Natural killer cell (primary cell): ENCODE data around the gene MED27. TPM values are rescaled to one million over a fixed set of nuclear protein-coding genes. Genes with fewer than 3 reads are reported as not detected.

ENCODE experiments used
- ATAC-seq, 3 donors: fragments of 150-1000 bp in 2 of 3; fragments of 200-7000 bp in 1 of 3; cut with Tn5 transposase; 1 replicate in 1 of 3; 2 replicates in 2 of 3; pipeline ENCODE4 v1.10.0; 2021; ENCODE audit warnings: mild to moderate bottlenecking in 2 of 3, moderate library complexity in 2 of 3
- DNase-seq, 2 donors: peaks; one replicate each; pipeline versions ENCODE4 v3.0.0 to v3.0.0-alpha.2; 2013 to 2021; ENCODE audit warnings: mixed read lengths in 1 of 2
- H3K27ac ChIP-seq: one replicate; pipeline ENCODE4 v1.5.1; 2013; ENCODE audit warnings: mild to moderate bottlenecking, low read length
- H3K27me3 ChIP-seq: one replicate; pipeline ENCODE4 v1.6.1; 2013; ENCODE audit warnings: low read length; ENCODE audit not compliant: control insufficient read depth, insufficient read depth
- H3K36me3 ChIP-seq: one replicate; pipeline ENCODE4 v1.6.1; 2013; ENCODE audit warnings: low read length; ENCODE audit not compliant: control insufficient read depth, insufficient read depth
- H3K4me1 ChIP-seq: one replicate; pipeline ENCODE4 v1.6.1; 2013; ENCODE audit warnings: low read length; ENCODE audit not compliant: control insufficient read depth, insufficient read depth
- H3K4me3 ChIP-seq: one replicate; pipeline ENCODE4 v1.5.1; 2013; ENCODE audit warnings: low read length
- H3K9me3 ChIP-seq: one replicate; pipeline ENCODE4 v1.6.1; 2013; ENCODE audit warnings: low read length; ENCODE audit not compliant: control insufficient read depth, insufficient read depth
- H3K27ac Mint-ChIP-seq, 2 donors: one replicate each; pipeline ENCODE4 v1.8.0; 2022; ENCODE audit warnings: mild to moderate bottlenecking in 2 of 2, mixed read lengths in 2 of 2, moderate library complexity in 1 of 2
- H3K27me3 Mint-ChIP-seq, 2 donors: one replicate each; pipeline ENCODE4 v1.8.0; 2022; ENCODE audit warnings: low read depth in 2 of 2, mixed read lengths in 2 of 2
- H3K36me3 Mint-ChIP-seq: one replicate; pipeline ENCODE4 v1.8.0; 2022; ENCODE audit warnings: mixed read lengths
- H3K4me1 Mint-ChIP-seq, 2 donors: one replicate each; pipeline ENCODE4 v1.8.0; 2022; ENCODE audit warnings: mixed read lengths in 2 of 2
- H3K4me3 Mint-ChIP-seq: one replicate; pipeline ENCODE4 v1.8.0; 2022; ENCODE audit warnings: mild to moderate bottlenecking, moderate library complexity, mixed read lengths
- H3K9me3 Mint-ChIP-seq, 2 donors: one replicate each; pipeline ENCODE4 v1.8.0; 2022; ENCODE audit warnings: mixed read lengths in 2 of 2
- CTCF ChIP-seq: fragments of 200-600 bp; IDR thresholded peaks from one replicate; pipeline ENCODE4 v1.8.0; 2022; ENCODE audit warnings: antibody characterized with exemption
- WGBS: methylation state at CpG from one replicate; pipeline ENCODE4 v1.1.7; 2013; ENCODE audit warnings: missing lambda C conversion rate; ENCODE audit not compliant: insufficient coverage; 5-methylcytosine and 5-hydroxymethylcytosine counted together
- intact Hi-C: fragments of 100-400 bp; cut with micrococcal nuclease; formaldehyde crosslinking; loops from one replicate; pipeline ENCODE4 v1.14.2; 2022
- total RNA-seq, 4 donors: library from RNA; stranded (reverse); fragments of 120-200 nt in 1 of 4; gene quantifications; one replicate each; pipeline versions ENCODE4 v1.2.3 to v1.2.4, GENCODE V29; 2013 to 2022

The MED27 gene
- total RNA-seq, 3 donors from 2014 or later (not counting 1 experiment from before 2014, with no cell fraction given) = 24.4 to 27.3 (median 26.9) TPM

GRCh38 chr9:132117694-132118093, 38.0 kb upstream of the MED27 start:
- no peak overlapping the region for H3K27ac Mint-ChIP-seq
- no peaks in the 10 kb centered on the region for H3K9me3 Mint-ChIP-seq
- H3K9me3 ChIP-seq = no peaks in the 10 kb centered on the region
- H3K27me3 Mint-ChIP-seq = peaks cover 33 to 80% of the 10 kb centered on the region in 2 donors
- no peaks in the 10 kb centered on the region for H3K4me1 ChIP-seq
- peaks cover 5 to 8% of the 10 kb centered on the region in 2 donors for H3K4me1 Mint-ChIP-seq
- no peaks in the 10 kb centered on the region for H3K36me3 ChIP-seq
- H3K27ac ChIP-seq = no peak overlapping the region
- DNase-seq (no peak), ATAC-seq (no peak)
- no peaks in the 10 kb centered on the region for H3K36me3 Mint-ChIP-seq
- H3K4me3 Mint-ChIP-seq = no peak overlapping the region
- 90% methylated on average over 3 of the region's 3 CpGs for WGBS
- no peak for TF ChIP-seq CTCF
- no peak overlapping the region for H3K4me3 ChIP-seq
- no peaks in the 10 kb centered on the region for H3K27me3 ChIP-seq
- intact Hi-C loops = no loop called here

DNA sequence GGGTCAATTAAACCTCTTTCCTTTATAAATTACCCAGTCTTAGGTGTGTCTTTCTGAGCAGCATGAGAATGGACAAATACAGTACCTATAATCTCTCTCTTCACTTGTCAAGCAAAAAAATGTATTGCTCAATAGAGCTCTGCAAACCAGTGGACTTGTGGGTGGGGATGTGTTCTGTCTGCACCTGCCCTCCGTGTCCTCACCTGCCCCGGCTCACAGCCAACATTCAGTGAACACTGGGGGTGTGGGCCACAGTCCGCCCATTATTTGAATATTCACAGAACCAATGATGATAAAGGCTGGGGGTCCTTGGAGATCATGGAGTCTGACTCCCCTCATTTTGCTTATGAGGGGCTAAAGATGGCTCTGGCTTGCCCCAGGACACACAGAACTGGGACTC, 36.9 kb upstream of the MED27 start:
- H3K27ac ChIP-seq = no peak overlapping the region
- ATAC-seq (no peak), DNase-seq (no peak)
- no peak overlapping the region for H3K4me3 Mint-ChIP-seq
- peaks cover 29 to 79% of the 10 kb centered on the region in 2 donors for H3K27me3 Mint-ChIP-seq
- H3K9me3 ChIP-seq = no peaks in the 10 kb centered on the region
- H3K27ac Mint-ChIP-seq = no peak overlapping the region
- H3K36me3 Mint-ChIP-seq = no peaks in the 10 kb centered on the region
- no peak for TF ChIP-seq CTCF
- intact Hi-C loops = no loop called here
- H3K9me3 Mint-ChIP-seq = no peaks in the 10 kb centered on the region
- H3K4me1 ChIP-seq = no peaks in the 10 kb centered on the region
- no peaks in the 10 kb centered on the region for H3K36me3 ChIP-seq
- peaks cover 5 to 8% of the 10 kb centered on the region in 2 donors for H3K4me1 Mint-ChIP-seq
- WGBS = 93% methylated on average over 3 of the region's 3 CpGs
- H3K27me3 ChIP-seq = no peaks in the 10 kb centered on the region
- H3K4me3 ChIP-seq = no peak overlapping the region

DNA sequence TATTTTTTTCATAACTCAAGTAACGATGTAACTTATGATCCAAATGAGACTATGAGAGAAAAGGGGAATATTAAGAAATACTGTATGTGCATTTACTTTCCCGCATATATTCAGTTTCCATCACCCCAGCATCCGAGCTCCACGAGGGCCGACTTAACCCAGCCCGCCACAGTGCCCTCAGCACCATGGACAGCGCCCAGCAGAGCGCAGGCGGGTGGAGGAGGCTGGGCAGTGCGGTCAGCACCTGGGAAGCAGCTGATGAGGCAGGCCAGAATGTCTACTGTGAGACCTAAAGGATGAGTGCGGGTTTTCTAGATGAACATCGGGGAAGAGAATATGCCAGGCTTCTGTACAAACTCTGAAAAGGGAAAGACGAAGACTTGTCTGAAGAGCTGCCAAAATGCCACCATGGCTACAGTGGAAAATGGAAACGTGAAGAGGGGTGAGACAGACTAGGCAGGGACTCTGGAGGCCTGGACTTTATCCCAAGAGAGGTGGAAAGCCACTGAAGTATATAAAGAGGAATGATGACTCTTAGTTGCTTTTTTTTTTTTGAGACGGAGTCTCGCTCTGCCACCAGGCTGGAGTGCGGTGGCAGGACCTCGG, 34.5 kb upstream of the MED27 start:
- H3K27ac Mint-ChIP-seq = no peak overlapping the region
- DNase-seq (peak; percentile 55 to 61), ATAC-seq (peak; percentile 72 to 88 (median 78))
- no peaks in the 10 kb centered on the region for H3K4me1 ChIP-seq
- 47% methylated on average over 16 of the region's 18 CpGs for WGBS
- TF ChIP-seq CTCF = no peak
- intact Hi-C loops = no loop called here
- no peak overlapping the region for H3K4me3 Mint-ChIP-seq
- H3K36me3 Mint-ChIP-seq = no peaks in the 10 kb centered on the region
- H3K9me3 ChIP-seq = no peaks in the 10 kb centered on the region
- H3K4me1 Mint-ChIP-seq = peaks cover 5 to 8% of the 10 kb centered on the region in 2 donors
- H3K27me3 ChIP-seq = no peaks in the 10 kb centered on the region
- no peaks in the 10 kb centered on the region for H3K36me3 ChIP-seq
- H3K27me3 Mint-ChIP-seq = peaks cover 35 to 74% of the 10 kb centered on the region in 2 donors
- H3K9me3 Mint-ChIP-seq = no peaks in the 10 kb centered on the region
- no peak overlapping the region for H3K27ac ChIP-seq
- no peak overlapping the region for H3K4me3 ChIP-seq

DNA sequence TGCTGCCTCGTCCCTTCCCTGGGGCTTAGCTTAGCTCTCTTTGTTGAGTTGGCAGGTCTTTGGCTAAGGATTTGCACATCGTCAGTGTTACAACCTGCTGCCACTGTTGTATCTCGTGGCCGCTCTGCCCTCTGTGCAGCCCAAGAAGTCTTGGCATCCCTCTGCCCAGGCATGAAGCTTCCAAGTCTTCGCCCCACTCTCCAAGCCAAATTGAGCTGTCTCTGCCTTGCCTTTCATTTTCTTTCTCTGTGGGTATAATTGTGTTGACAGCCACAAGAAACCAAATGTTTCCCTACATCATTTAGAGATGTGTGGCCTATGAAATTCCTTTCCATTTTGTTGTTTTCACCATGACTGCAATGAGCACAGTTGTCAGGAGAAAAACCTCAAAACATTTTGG, 29.6 kb upstream of the MED27 start:
- H3K36me3 Mint-ChIP-seq = no peaks in the 10 kb centered on the region
- no peaks in the 10 kb centered on the region for H3K4me1 ChIP-seq
- no peak overlapping the region for H3K4me3 Mint-ChIP-seq
- WGBS = 75% methylated on average over 5 of the region's 5 CpGs
- TF ChIP-seq CTCF = no peak
- no peaks in the 10 kb centered on the region for H3K9me3 Mint-ChIP-seq
- H3K27ac Mint-ChIP-seq = no peak overlapping the region
- peaks cover 26 to 37% of the 10 kb centered on the region in 2 donors for H3K27me3 Mint-ChIP-seq
- H3K27me3 ChIP-seq = no peaks in the 10 kb centered on the region
- intact Hi-C loops = no loop called here
- H3K9me3 ChIP-seq = no peaks in the 10 kb centered on the region
- no peak for DNase-seq
- H3K4me3 ChIP-seq = no peak overlapping the region
- H3K36me3 ChIP-seq = no peaks in the 10 kb centered on the region
- no peak overlapping the region for H3K27ac ChIP-seq
- H3K4me1 Mint-ChIP-seq = peaks cover 4 to 6% of the 10 kb centered on the region in 2 donors
- no peak for ATAC-seq
